Gastrocnemius medialis (tissue), 4 donors: Measurements from ENCODE around the gene HMCES. TPM values are rescaled to one million over a fixed set of nuclear protein-coding genes. Genes with fewer than 3 reads are reported as not detected.

Experiments
- ATAC-seq, 2 donors: fragments of 150-250 bp; one replicate each; pipeline ENCODE4 v1.9.1; 2016
- DNase-seq, 2 donors: peaks; one replicate each; pipeline ENCODE4 v3.0.0-alpha.2; 2019
- H3K27ac ChIP-seq, 4 donors: fragments of 200-600 bp; sonication (generic); 1 replicate in 1 of 4; 2 replicates in 3 of 4; pipeline ENCODE4 v1.5.1; 2016 to 2018; ENCODE audit warnings: mild to moderate bottlenecking in 2 of 4, moderate library complexity in 1 of 4
- H3K27me3 ChIP-seq, 3 donors: fragments of 200-600 bp; sonication (generic) in 2 of 3; 1 replicate in 1 of 3; 2 replicates in 2 of 3; pipeline versions ENCODE4 v1.5.1 to v1.6.0; 2016 to 2019; ENCODE audit warnings: mild to moderate bottlenecking in 1 of 3, moderate library complexity in 1 of 3
- H3K36me3 ChIP-seq, 2 donors: fragments of 200-600 bp; sonication (generic) in 1 of 2; one replicate each; pipeline ENCODE4 v1.5.1; 2017 to 2018
- H3K4me1 ChIP-seq, 2 donors: fragments of 200-600 bp; sonication (generic) in 1 of 2; one replicate each; pipeline ENCODE4 v1.5.1; 2016 to 2017; ENCODE audit warnings: mild to moderate bottlenecking in 2 of 2
- H3K4me3 ChIP-seq, 4 donors: fragments of 200-600 bp; sonication (generic) in 3 of 4; 1 replicate in 1 of 4; 2 replicates in 3 of 4; pipeline ENCODE4 v1.5.1; 2016 to 2019; ENCODE audit warnings: mild to moderate bottlenecking in 2 of 4
- H3K9me3 ChIP-seq, 3 donors: fragments of 200-600 bp; sonication (generic) in 2 of 3; 1 replicate in 1 of 3; 2 replicates in 2 of 3; pipeline ENCODE4 v1.5.1; 2016 to 2019
- POLR2A ChIP-seq, 2 donors: fragments of 450-650 bp; IDR thresholded peaks; one replicate each; pipeline ENCODE4 v1.6.1; 2017; ENCODE audit warnings: antibody characterized with exemption in 2 of 2, mild to moderate bottlenecking in 2 of 2, moderate library complexity in 2 of 2
- in situ Hi-C, 4 donors: fragments of 200-750 bp; cut with MboI; loops; one replicate each; pipeline versions ENCODE4 v1.15.0 to v1.8.0; 2017; ENCODE audit warnings: low sequenced_read_pairs in 4 of 4
- intact Hi-C: fragments of 100-400 bp; cut with DNase I; formaldehyde crosslinking; loops from one replicate; pipeline ENCODE4 v1.15.1; 2023; ENCODE audit warnings: low total_unique reads
- total RNA-seq, 4 donors: library from RNA; depleted of rRNA; stranded (reverse); fragments of >200 nt; gene quantifications; one replicate each; pipeline versions ENCODE4 v1.1.0 to v1.2.3, GENCODE V29; 2016
- TF ChIP-seq, protein P1 (sequence below), 5 experiments: fragments of 450-650 bp in 3 of 5; fragments of 200-600 bp in 2 of 5; sonication (generic) in 2 of 5; IDR thresholded peaks in 4 of 5; conservative IDR thresholded peaks in 1 of 5; 1 replicate in 4 of 5; 2 replicates in 1 of 5; pipeline ENCODE4 v1.5.1; 2016 to 2019; ENCODE audit warnings: antibody characterized with exemption in 5 of 5, mild to moderate bottlenecking in 3 of 5, moderate library complexity in 3 of 5

HMCES gene
- total RNA-seq, 4 donors from 2014 or later: 24.7 to 35.2 (median 29.5) TPM

DNA sequence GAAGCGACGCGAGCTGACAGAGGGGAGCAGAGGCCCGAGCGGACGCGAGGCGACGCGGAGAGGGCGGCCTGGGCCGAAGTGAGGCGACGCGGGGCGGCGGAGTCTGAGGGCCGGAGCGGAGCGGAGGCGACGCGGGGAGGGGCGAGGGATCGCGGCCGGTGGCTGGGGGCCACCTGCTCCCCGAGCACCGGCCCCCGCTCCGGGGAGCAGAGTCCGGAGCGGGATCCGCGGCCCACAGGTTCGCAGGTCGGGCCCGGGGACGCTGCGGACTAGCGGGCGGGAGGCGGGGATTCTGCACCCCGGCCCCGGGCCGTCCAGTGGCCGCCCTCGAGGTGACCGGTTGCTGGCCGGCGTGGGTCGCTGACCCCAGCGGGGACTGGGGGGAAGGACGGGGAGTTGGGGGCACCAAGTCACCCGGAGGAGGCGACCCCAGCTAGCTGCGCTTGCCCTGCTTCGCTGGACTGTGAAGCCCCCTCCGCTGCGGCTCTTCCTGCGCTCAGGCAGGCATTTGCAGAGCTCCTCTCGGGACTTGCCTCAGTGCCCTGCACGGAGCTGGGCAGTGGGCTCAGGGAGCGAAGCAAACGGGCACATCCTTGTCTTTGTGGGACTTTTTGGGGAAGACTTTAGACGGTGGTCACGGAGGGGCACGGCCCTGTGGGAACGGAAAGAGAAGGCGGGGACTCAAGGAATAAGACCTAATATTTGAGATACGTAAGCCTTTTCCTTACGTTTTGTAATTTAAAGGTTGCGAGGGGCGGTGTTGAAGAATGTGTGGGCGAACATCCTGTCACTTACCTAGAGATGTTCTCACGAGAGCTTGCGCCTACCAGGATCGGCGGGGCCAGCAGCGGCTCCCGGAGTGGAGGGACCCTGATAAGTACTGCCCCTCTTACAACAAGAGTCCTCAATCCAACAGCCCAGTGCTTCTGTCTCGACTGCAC, 566 bp downstream of the HMCES start:
- in situ Hi-C loops (no loop called here), intact Hi-C loops (loop anchor here (1.0 to 2.0 kb wide), 2 partner anchors 37 to 120 kb away; a partner anchor contains a TSS)
- ATAC-seq (peak; percentile 52 to 62), DNase-seq (no peak)
- peak overlapping the region; percentile 69 to 91 (median 86) for H3K4me3 ChIP-seq
- TF ChIP-seq, protein P1, sequence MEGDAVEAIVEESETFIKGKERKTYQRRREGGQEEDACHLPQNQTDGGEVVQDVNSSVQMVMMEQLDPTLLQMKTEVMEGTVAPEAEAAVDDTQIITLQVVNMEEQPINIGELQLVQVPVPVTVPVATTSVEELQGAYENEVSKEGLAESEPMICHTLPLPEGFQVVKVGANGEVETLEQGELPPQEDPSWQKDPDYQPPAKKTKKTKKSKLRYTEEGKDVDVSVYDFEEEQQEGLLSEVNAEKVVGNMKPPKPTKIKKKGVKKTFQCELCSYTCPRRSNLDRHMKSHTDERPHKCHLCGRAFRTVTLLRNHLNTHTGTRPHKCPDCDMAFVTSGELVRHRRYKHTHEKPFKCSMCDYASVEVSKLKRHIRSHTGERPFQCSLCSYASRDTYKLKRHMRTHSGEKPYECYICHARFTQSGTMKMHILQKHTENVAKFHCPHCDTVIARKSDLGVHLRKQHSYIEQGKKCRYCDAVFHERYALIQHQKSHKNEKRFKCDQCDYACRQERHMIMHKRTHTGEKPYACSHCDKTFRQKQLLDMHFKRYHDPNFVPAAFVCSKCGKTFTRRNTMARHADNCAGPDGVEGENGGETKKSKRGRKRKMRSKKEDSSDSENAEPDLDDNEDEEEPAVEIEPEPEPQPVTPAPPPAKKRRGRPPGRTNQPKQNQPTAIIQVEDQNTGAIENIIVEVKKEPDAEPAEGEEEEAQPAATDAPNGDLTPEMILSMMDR (IDR thresholded peaks at IDR 0.05 in 4 of 5, conservative IDR thresholded peaks at IDR 0.05 in 1 of 5): peak in 1 of 5 experiments; percentile 7
- TF ChIP-seq POLR2A (IDR thresholded peaks at IDR 0.05): peak; percentile 22 to 87
- H3K4me1 ChIP-seq: peaks cover 19 to 21% of the 10 kb centered on the region in 2 donors
- no peaks in the 10 kb centered on the region for H3K27me3 ChIP-seq
- no peaks in the 10 kb centered on the region for H3K9me3 ChIP-seq
- H3K36me3 ChIP-seq: peaks cover 0 to 35% of the 10 kb centered on the region in 2 donors
- peak overlapping the region; percentile 87 to 94 (median 89) for H3K27ac ChIP-seq

DNA sequence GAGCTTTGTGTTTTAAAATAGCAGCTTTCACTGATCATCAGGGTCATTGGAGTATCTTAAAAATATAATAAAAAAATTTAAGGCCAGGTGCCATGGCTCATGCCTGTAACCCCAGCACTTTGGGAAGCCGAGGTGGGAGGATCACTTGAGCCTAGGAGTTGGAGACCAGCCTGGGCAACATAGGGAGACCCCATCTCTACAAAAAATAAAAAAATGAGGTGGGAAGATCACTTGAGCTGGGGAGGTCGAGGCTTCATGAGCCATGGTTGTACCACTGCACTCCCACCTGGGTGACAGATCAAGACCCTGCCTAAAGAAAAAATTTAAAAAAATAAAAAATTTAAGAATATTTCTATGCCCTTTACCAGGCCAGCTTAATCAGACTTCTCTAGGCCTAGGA, 1.5 kb downstream of the HMCES start:
- peaks cover 0 to 25% of the 10 kb centered on the region in 2 donors for H3K36me3 ChIP-seq
- in situ Hi-C loops (no loop called here), intact Hi-C loops (no loop called here)
- no peaks in the 10 kb centered on the region for H3K9me3 ChIP-seq
- no peak for ATAC-seq
- H3K4me1 ChIP-seq: peaks cover 19 to 21% of the 10 kb centered on the region in 2 donors
- H3K4me3 ChIP-seq: peak overlapping the region; percentile 69 to 91 (median 86)
- peak overlapping the region; percentile 87 to 94 (median 89) for H3K27ac ChIP-seq
- H3K27me3 ChIP-seq: no peaks in the 10 kb centered on the region
- TF ChIP-seq, protein P1 (IDR thresholded peaks at IDR 0.05 in 4 of 5, conservative IDR thresholded peaks at IDR 0.05 in 1 of 5): no peak
- no peak for TF ChIP-seq POLR2A (IDR thresholded peaks at IDR 0.05)
- no peak for DNase-seq

DNA sequence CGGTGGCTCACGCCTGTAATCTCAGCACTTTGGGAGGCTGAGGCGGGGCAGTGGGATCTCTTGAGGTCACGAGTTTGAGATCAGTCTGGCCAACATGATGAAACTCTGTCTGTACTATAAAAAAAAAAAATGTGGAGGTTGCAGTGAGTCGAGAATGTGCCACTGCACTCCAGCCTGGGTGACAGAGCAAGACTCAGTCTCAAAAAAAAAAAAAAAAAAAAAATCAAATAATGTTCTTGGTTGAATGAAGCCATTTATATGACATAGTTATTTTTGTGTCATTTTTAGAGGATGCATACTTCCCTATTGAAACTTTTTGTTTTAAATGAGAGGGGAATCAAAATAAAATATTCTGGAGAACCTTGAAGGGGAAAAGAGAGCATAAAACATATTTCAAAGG, 3.1 kb downstream of the HMCES start:
- no peak for ATAC-seq
- no peaks in the 10 kb centered on the region for H3K9me3 ChIP-seq
- H3K36me3 ChIP-seq: peaks cover 0 to 11% of the 10 kb centered on the region in 2 donors
- peaks cover 19 to 21% of the 10 kb centered on the region in 2 donors for H3K4me1 ChIP-seq
- no peak overlapping the region for H3K4me3 ChIP-seq
- TF ChIP-seq, protein P1 (IDR thresholded peaks at IDR 0.05 in 4 of 5, conservative IDR thresholded peaks at IDR 0.05 in 1 of 5): no peak
- no peak for TF ChIP-seq POLR2A (IDR thresholded peaks at IDR 0.05)
- in situ Hi-C loops (no loop called here), intact Hi-C loops (no loop called here)
- DNase-seq: no peak
- H3K27ac ChIP-seq: peak overlapping the region in 1 of 4 donors; percentile 26
- no peaks in the 10 kb centered on the region for H3K27me3 ChIP-seq

DNA sequence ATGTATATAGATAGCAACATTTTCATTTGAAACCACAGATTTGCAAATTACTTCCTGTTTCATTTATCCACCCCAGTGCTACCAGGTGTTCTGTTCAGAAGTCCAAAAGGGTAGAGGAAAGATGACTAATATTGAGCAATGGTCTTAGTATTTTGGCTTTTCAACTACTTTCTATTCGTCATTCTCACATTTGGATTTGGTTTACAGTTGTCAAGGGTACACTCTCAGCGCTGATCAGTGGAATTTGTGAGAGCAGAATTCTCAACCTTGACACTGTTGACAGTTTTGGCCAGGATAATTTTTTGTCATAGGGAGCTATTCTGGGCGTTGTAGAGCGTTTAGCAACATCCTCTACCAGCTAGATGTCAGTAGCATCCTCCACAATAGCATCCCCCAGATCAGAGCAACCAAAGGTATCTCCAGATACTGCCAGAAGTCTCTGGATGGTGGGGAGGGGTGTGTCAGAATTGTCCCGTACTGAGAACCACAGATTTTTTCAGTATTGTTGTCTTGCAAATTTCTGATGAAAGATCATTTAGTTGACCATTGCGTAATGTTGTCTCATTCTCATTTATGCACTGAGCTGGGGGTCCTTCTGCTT, 4.2 kb downstream of the HMCES start:
- no peak for DNase-seq
- ATAC-seq: no peak
- H3K9me3 ChIP-seq: no peaks in the 10 kb centered on the region
- H3K4me1 ChIP-seq: peaks cover 18 to 19% of the 10 kb centered on the region in 2 donors
- H3K27me3 ChIP-seq: no peaks in the 10 kb centered on the region
- TF ChIP-seq, protein P1 (IDR thresholded peaks at IDR 0.05 in 4 of 5, conservative IDR thresholded peaks at IDR 0.05 in 1 of 5): no peak
- TF ChIP-seq POLR2A (IDR thresholded peaks at IDR 0.05): no peak
- intact Hi-C loops (no loop called here), in situ Hi-C loops (no loop called here)
- peaks cover 0 to 5% of the 10 kb centered on the region in 2 donors for H3K36me3 ChIP-seq
- no peak overlapping the region for H3K4me3 ChIP-seq
- no peak overlapping the region for H3K27ac ChIP-seq
